K562 (cell line): ENCODE measurements around the gene PMIS2. TPM values are rescaled to one million over a fixed set of nuclear protein-coding genes. Genes with fewer than 3 reads are reported as not detected.
A peak's percentile ranks its signal among the peaks of the same experiment; 100 is the strongest.

Experiments used
- ADNP ChIP-seq: fragments of 200-800 bp; sonication (Bioruptor generic); IDR thresholded peaks from 2 replicates; pipeline ENCODE4 v1.6.1; 2016; ENCODE audit warnings: missing genetic modification characterization, missing compliant biosample characterization
- C11orf30 ChIP-seq: fragments of 450-650 bp; IDR thresholded peaks from 2 replicates; pipeline ENCODE4 v1.6.1; 2016; ENCODE audit warnings: low read depth, mild to moderate bottlenecking
- CBX2 ChIP-seq: fragments of 200-600 bp; sonication (generic); IDR thresholded peaks from one replicate; pipeline ENCODE4 v1.6.1; 2012; ENCODE audit warnings: mild to moderate bottlenecking, low read length, inconsistent platforms; ENCODE audit not compliant: insufficient read depth, poor library complexity, severe bottlenecking
- CLOCK ChIP-seq: fragments of 250-450 bp; sonication (Bioruptor Pico); IDR thresholded peaks from 2 replicates; pipeline ENCODE4 v1.4.0; 2020; ENCODE audit warnings: mild to moderate bottlenecking, moderate library complexity, borderline replicate concordance
- CREBBP ChIP-seq: IDR thresholded peaks from one replicate; pipeline ENCODE4 v1.6.1; 2012; ENCODE audit warnings: low read depth, mild to moderate bottlenecking, control low read depth, inconsistent platforms, low read length
- NKRF ChIP-seq: fragments of 450-650 bp; IDR thresholded peaks from 2 replicates; pipeline ENCODE4 v1.6.1; 2016; ENCODE audit warnings: borderline replicate concordance
- NR3C1 ChIP-seq: sonication (generic); formaldehyde crosslinking; IDR thresholded peaks from 2 replicates; pipeline ENCODE4 v1.8.1; 2022; ENCODE audit warnings: missing genetic modification reagents
- POU5F1 ChIP-seq: fragments of 150-350 bp; IDR thresholded peaks from 2 replicates; pipeline ENCODE4 v1.6.1; 2014; ENCODE audit warnings: borderline replicate concordance, low read length, low read depth, mild to moderate bottlenecking; ENCODE audit not compliant: partially characterized antibody
- REST ChIP-seq, 2 experiments: fragments of 450-650 bp; formaldehyde crosslinking in 1 of 2; IDR thresholded peaks; 2 replicates each; pipeline versions ENCODE4 v1.4.0 to v1.6.1; 2014 to 2020; ENCODE audit warnings: mild to moderate bottlenecking in 2 of 2, borderline replicate concordance in 1 of 2, low read depth in 1 of 2
- RFX7 ChIP-seq: fragments of 250-450 bp; sonication (Bioruptor Pico); IDR thresholded peaks from 2 replicates; pipeline ENCODE4 v1.5.1; 2021; ENCODE audit warnings: mild to moderate bottlenecking
- SMAD2 ChIP-seq: fragments of 150-350 bp; IDR thresholded peaks from 2 replicates; pipeline ENCODE4 v1.6.1; 2014; ENCODE audit warnings: low read depth, mild to moderate bottlenecking, low read length
- SRSF1 ChIP-seq: fragments of 200-400 bp; formaldehyde crosslinking; IDR thresholded peaks from 2 replicates; pipeline ENCODE4 v1.6.1; 2017; ENCODE audit warnings: mild to moderate bottlenecking, low read depth, low read length, moderate library complexity
- TSC22D4 ChIP-seq: fragments of 450-650 bp; IDR thresholded peaks from 2 replicates; pipeline ENCODE4 v1.6.1; 2016; ENCODE audit warnings: missing genetic modification characterization, missing biosample characterization, control low read depth
- polyA plus RNA-seq, 8 experiments: library from polyadenylated mRNA; depleted of rRNA in 4 of 8; stranded (reverse) in 5 of 8; unstranded in 3 of 8; fragments of >200 nt; fragmentation: Nextera tagmentation in 2 of 8; fragmentation: Illumina TruSeq in 1 of 8; extraction: Ambion mirVana in 2 of 8; extraction: Trizol in 1 of 8; gene quantifications; 2 replicates each; pipeline versions ENCODE4 v1.2.1 to v1.2.3, GENCODE V29; 2011 to 2014; ENCODE audit warnings: inconsistent platforms in 1 of 8, missing spikeins in 1 of 8
- total RNA-seq, 7 experiments: library from RNA; depleted of rRNA in 6 of 7; stranded (reverse); fragments of >200 nt in 6 of 7; fragmentation: Illumina TruSeq in 2 of 7; extraction: Trizol in 2 of 7; gene quantifications; 2 replicates each; pipeline versions ENCODE4 v1.2.1 to v1.2.3, GENCODE V29; 2011 to 2021; ENCODE audit warnings: low replicate concordance in 1 of 7

Gene PMIS2
- total and polyA plus RNA-seq, 9 of the 15 experiments (the other 6 are each of a cell fraction or from before 2014, with no cell fraction given): not detected

GRCh38 chr19:35545001-35545854 is 40.7 kb upstream of the PMIS2 start, which contains the start of gene TMEM147 (continued):
- TF ChIP-seq REST (IDR thresholded peaks at IDR 0.05; ENCODE audit: borderline replicate concordance) (peak; percentile 9; the same call in 1 of the 2 replicates), REST (CRISPR knock-in tag; IDR thresholded peaks at IDR 0.05; ENCODE audit: low read depth) (no peak), CREBBP (no peak), CLOCK (CRISPR knock-in tag) (no peak), SRSF1 (no peak), ADNP (tag) (no peak), CBX2 (no peak), NR3C1 (CRISPR knock-in tag) (no peak), POU5F1 (no peak), RFX7 (CRISPR knock-in tag) (no peak), SMAD2 (no peak), C11orf30 (peak; percentile 84), TSC22D4 (tag) (no peak), NKRF (peak; percentile 61)
